RWPE1 (cell line): ENCODE measurements around the gene RNPEPL1.

Experiments used
- CTCF ChIA-PET: fragments of 350-600 bp; sonication (Branson Sonifier 250); formaldehyde crosslinking; extraction: SDS; loops from one replicate; lab custom pipeline; 2021; lab: Yijun Ruan, JAX
- POLR2A ChIA-PET: fragments of 400-600 bp; formaldehyde crosslinking; extraction: SDS; loops from one replicate; lab custom pipeline; 2020; ENCODE audit warnings: antibody characterized with exemption; ENCODE audit not compliant: low non-redundant PET; lab: Yijun Ruan, JAX
- DNase-seq: peaks from one replicate; pipeline ENCODE4 v3.0.0; 2012; ENCODE audit warnings: low spot score
- H3K27ac ChIP-seq: fragments of 450-650 bp; 2 replicates; pipeline ENCODE4 v1.5.1; 2017
- CTCF ChIP-seq: fragments of 450-650 bp; conservative IDR thresholded peaks from 2 replicates; pipeline ENCODE4 v1.5.1; 2017; ENCODE audit warnings: low read depth, mild to moderate bottlenecking

Gene RNPEPL1

GRCh38 chr2:240570531-240571313, 2.4 kb downstream of the RNPEPL1 start:
- CTCF ChIA-PET = interaction anchor here (2.1 kb wide), 1 partner anchor 9 kb away, joined by 5 read pairs; no protein-coding TSS in a partner anchor

GRCh38 chr2:240571314-240571973, 3.2 kb downstream of the RNPEPL1 start:
- H3K27ac ChIP-seq = peak overlapping the region; percentile 98
- ChIA-PET CTCF (interaction anchor here (0.7 to 2.1 kb wide), 2 partner anchors 8 to 1368 kb away, joined by 3 to 5 read pairs; no protein-coding TSS in a partner anchor), POLR2A (interaction anchor here (0.7 kb wide), 1 partner anchor 10 kb away, joined by 3 read pairs; no protein-coding TSS in a partner anchor)
- no peak for DNase-seq
- no peak for TF ChIP-seq CTCF

More at GRCh38 chr2:240570531-240571313, 2.4 kb downstream of the RNPEPL1 start:
- DNase-seq = no peak
- peak overlapping the region; percentile 98 for H3K27ac ChIP-seq
- POLR2A ChIA-PET = no interaction called here
- TF ChIP-seq CTCF = no peak

- no peak for DNase-seq
- no peak for TF ChIP-seq CTCF
- 0 out of 2 replicates have a peak overlapping the region, but pooled peaks have one; percentile 98 for H3K27ac ChIP-seq
- ChIA-PET POLR2A (interaction anchor here (0.7 kb wide), 1 partner anchor 9 kb away, joined by 3 read pairs; no protein-coding TSS in a partner anchor), CTCF (interaction anchor here (0.7 to 2.1 kb wide), 2 partner anchors 7 to 1369 kb away, joined by 3 to 5 read pairs; no protein-coding TSS in a partner anchor)
These were observed 4.1 kb downstream of the RNPEPL1 start for GRCh38 chr2:240572141-240573031.

- H3K27ac ChIP-seq = no peak overlapping the region; the same call in 1 of the 2 replicates
- POLR2A ChIA-PET = no interaction called here
- TF ChIP-seq CTCF = no peak
- CTCF ChIA-PET = no interaction called here
- DNase-seq = no peak
These were observed 4.8 kb downstream of the RNPEPL1 start for GRCh38 chr2:240573071-240573515.

- ChIA-PET CTCF (no interaction called here), POLR2A (no interaction called here)
- no peak for DNase-seq
- no peak overlapping the region; the same call in 1 of the 2 replicates for H3K27ac ChIP-seq
- no peak for TF ChIP-seq CTCF
These were observed 5.5 kb downstream of the RNPEPL1 start for GRCh38 chr2:240573516-240574385.
